Measurements from ENCODE around the gene GJB5.

Gene GJB5

DNA sequence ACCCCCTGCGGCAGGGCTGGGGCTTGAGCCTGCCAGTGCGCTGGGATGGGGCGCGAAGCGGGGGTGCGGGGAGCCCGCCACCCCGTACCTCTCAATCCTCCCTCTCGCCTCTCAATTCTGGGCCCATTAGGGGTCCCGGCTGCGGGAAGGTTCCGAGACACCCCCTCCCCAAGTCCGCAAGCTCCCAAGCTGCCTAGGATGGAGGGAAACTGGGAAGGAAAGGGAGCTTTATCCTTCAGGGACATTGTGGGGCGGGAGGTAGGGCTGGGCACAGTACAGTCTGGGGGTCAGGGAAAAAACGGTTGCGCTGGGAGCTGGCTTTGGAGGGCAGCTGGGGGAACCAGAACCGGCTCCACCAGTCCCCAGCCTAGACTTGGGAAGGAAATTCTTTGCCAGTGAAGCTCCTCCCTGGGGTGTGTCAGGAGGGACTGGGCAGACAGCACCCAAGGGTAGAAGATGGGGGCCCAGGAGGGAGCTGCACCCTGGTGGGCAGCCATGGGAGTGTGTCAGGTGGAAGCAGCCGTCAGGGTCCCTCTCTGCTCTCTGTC lies 27.1 kb downstream of the GJB5 start:
- Histone ChIP-seq H3K27me3 (ENCODE audit: insufficient read depth, low read length) (no peaks in the 10 kb centered on the region; the same call in 1 of the 2 replicates), H3K27ac (ENCODE audit: low read depth, low read length, poor library complexity, severe bottlenecking) (no peak overlapping the region), H3K4me1 (ENCODE audit: insufficient read depth, low read length, severe bottlenecking) (no peaks in the 10 kb centered on the region), H3K4me3 (ENCODE audit: low read depth, low read length, poor library complexity, severe bottlenecking) (no peak overlapping the region), H4K20me1 (ENCODE audit: insufficient read depth, low read length) (no peaks in the 10 kb centered on the region), H3K79me2 (ENCODE audit: insufficient read depth, low read length) (no peaks in the 10 kb centered on the region), H3K9me2 (ENCODE audit: low read depth, low read length) (no peaks in the 10 kb centered on the region), H3K9ac (ENCODE audit: low read length) (no peak overlapping the region), H3K9me3 (ENCODE audit: low read length) (no peaks in the 10 kb centered on the region), H3K4me2 (ENCODE audit: low read length) (no peak overlapping the region), H3K36me3 (ENCODE audit: insufficient read depth, low read length) (no peaks in the 10 kb centered on the region), H3F3A (ENCODE audit: insufficient read depth, low read length) (no peaks in the 10 kb centered on the region), H2AFZ (ENCODE audit: low read length) (no peak overlapping the region)
- TF ChIP-seq, protein P1, sequence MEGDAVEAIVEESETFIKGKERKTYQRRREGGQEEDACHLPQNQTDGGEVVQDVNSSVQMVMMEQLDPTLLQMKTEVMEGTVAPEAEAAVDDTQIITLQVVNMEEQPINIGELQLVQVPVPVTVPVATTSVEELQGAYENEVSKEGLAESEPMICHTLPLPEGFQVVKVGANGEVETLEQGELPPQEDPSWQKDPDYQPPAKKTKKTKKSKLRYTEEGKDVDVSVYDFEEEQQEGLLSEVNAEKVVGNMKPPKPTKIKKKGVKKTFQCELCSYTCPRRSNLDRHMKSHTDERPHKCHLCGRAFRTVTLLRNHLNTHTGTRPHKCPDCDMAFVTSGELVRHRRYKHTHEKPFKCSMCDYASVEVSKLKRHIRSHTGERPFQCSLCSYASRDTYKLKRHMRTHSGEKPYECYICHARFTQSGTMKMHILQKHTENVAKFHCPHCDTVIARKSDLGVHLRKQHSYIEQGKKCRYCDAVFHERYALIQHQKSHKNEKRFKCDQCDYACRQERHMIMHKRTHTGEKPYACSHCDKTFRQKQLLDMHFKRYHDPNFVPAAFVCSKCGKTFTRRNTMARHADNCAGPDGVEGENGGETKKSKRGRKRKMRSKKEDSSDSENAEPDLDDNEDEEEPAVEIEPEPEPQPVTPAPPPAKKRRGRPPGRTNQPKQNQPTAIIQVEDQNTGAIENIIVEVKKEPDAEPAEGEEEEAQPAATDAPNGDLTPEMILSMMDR (IDR thresholded peaks at IDR 0.05; ENCODE audit: low read length), result no peak
- no peak for TF ChIP-seq EZH2 (IDR thresholded peaks at IDR 0.05; ENCODE audit: borderline replicate concordance, low read length)

- Histone ChIP-seq H3K36me3 (ENCODE audit: insufficient read depth, low read length) (no peaks in the 10 kb centered on the region), H3K9me3 (ENCODE audit: low read length) (no peaks in the 10 kb centered on the region), H3K4me3 (ENCODE audit: low read depth, low read length, poor library complexity, severe bottlenecking) (no peak overlapping the region), H3K79me2 (ENCODE audit: insufficient read depth, low read length) (no peaks in the 10 kb centered on the region), H3F3A (ENCODE audit: insufficient read depth, low read length) (no peaks in the 10 kb centered on the region), H3K4me1 (ENCODE audit: insufficient read depth, low read length, severe bottlenecking) (no peaks in the 10 kb centered on the region), H3K9me2 (ENCODE audit: low read depth, low read length) (no peaks in the 10 kb centered on the region), H3K4me2 (ENCODE audit: low read length) (no peak overlapping the region), H2AFZ (ENCODE audit: low read length) (no peak overlapping the region), H3K27me3 (ENCODE audit: insufficient read depth, low read length) (no peaks in the 10 kb centered on the region), H4K20me1 (ENCODE audit: insufficient read depth, low read length) (no peaks in the 10 kb centered on the region), H3K27ac (ENCODE audit: low read depth, low read length, poor library complexity, severe bottlenecking) (no peak overlapping the region), H3K9ac (ENCODE audit: low read length) (no peak overlapping the region)
- no peak for TF ChIP-seq EZH2 (IDR thresholded peaks at IDR 0.05; ENCODE audit: borderline replicate concordance, low read length)
- TF ChIP-seq, protein P1 (IDR thresholded peaks at IDR 0.05; ENCODE audit: low read length), result no peak
Observed at GRCh38 chr1:34784751-34785221, 29.9 kb downstream of the GJB5 start.

GRCh38 chr1:34785231-34785874 lies 30.5 kb downstream of the GJB5 start:
- Histone ChIP-seq H3K27ac (ENCODE audit: low read depth, low read length, poor library complexity, severe bottlenecking) (no peak overlapping the region), H3F3A (ENCODE audit: insufficient read depth, low read length) (no peaks in the 10 kb centered on the region), H3K4me2 (ENCODE audit: low read length) (no peak overlapping the region), H3K27me3 (ENCODE audit: insufficient read depth, low read length) (no peaks in the 10 kb centered on the region), H2AFZ (ENCODE audit: low read length) (no peak overlapping the region), H3K4me3 (ENCODE audit: low read depth, low read length, poor library complexity, severe bottlenecking) (no peak overlapping the region), H3K79me2 (ENCODE audit: insufficient read depth, low read length) (no peaks in the 10 kb centered on the region), H3K9me3 (ENCODE audit: low read length) (no peaks in the 10 kb centered on the region), H3K4me1 (ENCODE audit: insufficient read depth, low read length, severe bottlenecking) (no peaks in the 10 kb centered on the region), H3K36me3 (ENCODE audit: insufficient read depth, low read length) (no peaks in the 10 kb centered on the region), H3K9me2 (ENCODE audit: low read depth, low read length) (no peaks in the 10 kb centered on the region), H4K20me1 (ENCODE audit: insufficient read depth, low read length) (no peaks in the 10 kb centered on the region), H3K9ac (ENCODE audit: low read length) (no peak overlapping the region)
- no peak for TF ChIP-seq EZH2 (IDR thresholded peaks at IDR 0.05; ENCODE audit: borderline replicate concordance, low read length)

All from OCI-LY1 (cell line).